Gastrocnemius medialis (tissue), 4 donors: Measurements from ENCODE around the gene FNTB. TPM values are rescaled to one million over a fixed set of nuclear protein-coding genes. Genes with fewer than 3 reads are reported as not detected.

Experiments
- ATAC-seq, 2 donors: fragments of 150-250 bp; one replicate each; pipeline ENCODE4 v1.9.1; 2016
- DNase-seq, 2 donors: peaks; one replicate each; pipeline ENCODE4 v3.0.0-alpha.2; 2019
- H3K27ac ChIP-seq, 4 donors: fragments of 200-600 bp; sonication (generic); 1 replicate in 1 of 4; 2 replicates in 3 of 4; pipeline ENCODE4 v1.5.1; 2016 to 2018; ENCODE audit warnings: mild to moderate bottlenecking in 2 of 4, moderate library complexity in 1 of 4
- H3K27me3 ChIP-seq, 3 donors: fragments of 200-600 bp; sonication (generic) in 2 of 3; 1 replicate in 1 of 3; 2 replicates in 2 of 3; pipeline versions ENCODE4 v1.5.1 to v1.6.0; 2016 to 2019; ENCODE audit warnings: mild to moderate bottlenecking in 1 of 3, moderate library complexity in 1 of 3
- H3K36me3 ChIP-seq, 2 donors: fragments of 200-600 bp; sonication (generic) in 1 of 2; one replicate each; pipeline ENCODE4 v1.5.1; 2017 to 2018
- H3K4me1 ChIP-seq, 2 donors: fragments of 200-600 bp; sonication (generic) in 1 of 2; one replicate each; pipeline ENCODE4 v1.5.1; 2016 to 2017; ENCODE audit warnings: mild to moderate bottlenecking in 2 of 2
- H3K4me3 ChIP-seq, 4 donors: fragments of 200-600 bp; sonication (generic) in 3 of 4; 1 replicate in 1 of 4; 2 replicates in 3 of 4; pipeline ENCODE4 v1.5.1; 2016 to 2019; ENCODE audit warnings: mild to moderate bottlenecking in 2 of 4
- H3K9me3 ChIP-seq, 3 donors: fragments of 200-600 bp; sonication (generic) in 2 of 3; 1 replicate in 1 of 3; 2 replicates in 2 of 3; pipeline ENCODE4 v1.5.1; 2016 to 2019
- POLR2A ChIP-seq, 2 donors: fragments of 450-650 bp; IDR thresholded peaks; one replicate each; pipeline ENCODE4 v1.6.1; 2017; ENCODE audit warnings: antibody characterized with exemption in 2 of 2, mild to moderate bottlenecking in 2 of 2, moderate library complexity in 2 of 2
- in situ Hi-C, 4 donors: fragments of 200-750 bp; cut with MboI; loops; one replicate each; pipeline versions ENCODE4 v1.15.0 to v1.8.0; 2017; ENCODE audit warnings: low sequenced_read_pairs in 4 of 4
- intact Hi-C: fragments of 100-400 bp; cut with DNase I; formaldehyde crosslinking; loops from one replicate; pipeline ENCODE4 v1.15.1; 2023; ENCODE audit warnings: low total_unique reads
- total RNA-seq, 4 donors: library from RNA; depleted of rRNA; stranded (reverse); fragments of >200 nt; gene quantifications; one replicate each; pipeline versions ENCODE4 v1.1.0 to v1.2.3, GENCODE V29; 2016
- TF ChIP-seq, protein P1 (sequence below), 5 experiments: fragments of 450-650 bp in 3 of 5; fragments of 200-600 bp in 2 of 5; sonication (generic) in 2 of 5; IDR thresholded peaks in 4 of 5; conservative IDR thresholded peaks in 1 of 5; 1 replicate in 4 of 5; 2 replicates in 1 of 5; pipeline ENCODE4 v1.5.1; 2016 to 2019; ENCODE audit warnings: antibody characterized with exemption in 5 of 5, mild to moderate bottlenecking in 3 of 5, moderate library complexity in 3 of 5

The FNTB gene
- total RNA-seq, 4 donors from 2014 or later: 6.1 to 40.6 (median 18.0) TPM

DNA sequence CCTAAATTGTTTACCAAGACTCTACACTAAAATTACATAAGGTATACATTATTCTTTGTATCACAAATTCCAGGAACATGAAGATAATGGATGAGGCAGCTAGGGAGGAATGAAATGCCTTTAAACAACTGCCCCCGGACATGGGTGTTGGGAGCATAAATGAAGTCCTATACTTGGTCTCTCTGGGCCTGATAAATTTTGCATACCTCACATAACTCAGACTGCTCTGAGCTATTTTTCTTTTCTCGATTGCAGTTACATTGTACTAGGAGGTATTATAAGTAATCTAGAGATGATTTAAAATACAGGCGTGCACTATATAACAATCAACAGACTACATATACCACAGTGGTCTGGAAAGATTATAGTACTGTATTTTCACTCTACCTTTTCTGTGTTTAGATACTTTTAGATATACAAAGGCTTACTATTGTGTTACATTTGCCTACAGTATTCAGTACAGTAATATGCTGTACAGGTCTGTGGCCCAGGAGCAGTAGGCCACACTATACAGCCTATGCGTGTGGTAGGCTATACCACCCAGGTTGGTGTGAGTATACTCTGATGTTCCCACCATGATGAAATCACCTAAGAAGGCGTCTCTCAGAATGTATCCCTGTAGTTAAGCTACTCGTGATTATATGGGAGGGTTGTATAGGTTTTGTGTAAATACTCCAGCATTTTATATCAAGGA is 14.3 kb downstream of the FNTB start:
- intact Hi-C loops: no loop called here
- Histone ChIP-seq H3K9me3 (no peaks in the 10 kb centered on the region), H3K27me3 (no peaks in the 10 kb centered on the region), H3K27ac (no peak overlapping the region), H3K36me3 (no peaks in the 10 kb centered on the region), H3K4me1 (peaks cover 6 to 15% of the 10 kb centered on the region in 2 donors), H3K4me3 (no peak overlapping the region)
- ATAC-seq: no peak
- no peak for DNase-seq
- in situ Hi-C loops: no loop called here
- TF ChIP-seq POLR2A (IDR thresholded peaks at IDR 0.05): no peak
- TF ChIP-seq, protein P1, sequence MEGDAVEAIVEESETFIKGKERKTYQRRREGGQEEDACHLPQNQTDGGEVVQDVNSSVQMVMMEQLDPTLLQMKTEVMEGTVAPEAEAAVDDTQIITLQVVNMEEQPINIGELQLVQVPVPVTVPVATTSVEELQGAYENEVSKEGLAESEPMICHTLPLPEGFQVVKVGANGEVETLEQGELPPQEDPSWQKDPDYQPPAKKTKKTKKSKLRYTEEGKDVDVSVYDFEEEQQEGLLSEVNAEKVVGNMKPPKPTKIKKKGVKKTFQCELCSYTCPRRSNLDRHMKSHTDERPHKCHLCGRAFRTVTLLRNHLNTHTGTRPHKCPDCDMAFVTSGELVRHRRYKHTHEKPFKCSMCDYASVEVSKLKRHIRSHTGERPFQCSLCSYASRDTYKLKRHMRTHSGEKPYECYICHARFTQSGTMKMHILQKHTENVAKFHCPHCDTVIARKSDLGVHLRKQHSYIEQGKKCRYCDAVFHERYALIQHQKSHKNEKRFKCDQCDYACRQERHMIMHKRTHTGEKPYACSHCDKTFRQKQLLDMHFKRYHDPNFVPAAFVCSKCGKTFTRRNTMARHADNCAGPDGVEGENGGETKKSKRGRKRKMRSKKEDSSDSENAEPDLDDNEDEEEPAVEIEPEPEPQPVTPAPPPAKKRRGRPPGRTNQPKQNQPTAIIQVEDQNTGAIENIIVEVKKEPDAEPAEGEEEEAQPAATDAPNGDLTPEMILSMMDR (IDR thresholded peaks at IDR 0.05 in 4 of 5, conservative IDR thresholded peaks at IDR 0.05 in 1 of 5): no peak

- Histone ChIP-seq H3K36me3 (no peaks in the 10 kb centered on the region), H3K4me3 (no peak overlapping the region), H3K4me1 (peaks cover 12 to 22% of the 10 kb centered on the region in 2 donors), H3K9me3 (no peaks in the 10 kb centered on the region), H3K27me3 (no peaks in the 10 kb centered on the region), H3K27ac (no peak overlapping the region)
- in situ Hi-C loops (no loop called here), intact Hi-C loops (no loop called here)
- DNase-seq (no peak), ATAC-seq (no peak)
- TF ChIP-seq, protein P1 (IDR thresholded peaks at IDR 0.05 in 4 of 5, conservative IDR thresholded peaks at IDR 0.05 in 1 of 5): no peak
- TF ChIP-seq POLR2A (IDR thresholded peaks at IDR 0.05): no peak
Measured at GRCh38 chr14:65001723-65002122, 15.0 kb downstream of the FNTB start.

GRCh38 chr14:65002586-65003210 is 16.0 kb downstream of the FNTB start:
- in situ Hi-C loops: no loop called here

GRCh38 chr14:65003394-65003793 is 16.7 kb downstream of the FNTB start:
- H3K27me3 ChIP-seq: no peaks in the 10 kb centered on the region
- ATAC-seq: no peak
- peaks cover 12 to 23% of the 10 kb centered on the region in 2 donors for H3K4me1 ChIP-seq
- H3K4me3 ChIP-seq: no peak overlapping the region
- no peaks in the 10 kb centered on the region for H3K9me3 ChIP-seq
- intact Hi-C loops: no loop called here
- no peak for DNase-seq
- in situ Hi-C loops: no loop called here
- TF ChIP-seq, protein P1 (IDR thresholded peaks at IDR 0.05 in 4 of 5, conservative IDR thresholded peaks at IDR 0.05 in 1 of 5): no peak
- no peak for TF ChIP-seq POLR2A (IDR thresholded peaks at IDR 0.05)
- H3K36me3 ChIP-seq: no peaks in the 10 kb centered on the region
- no peak overlapping the region for H3K27ac ChIP-seq

More at GRCh38 chr14:65002586-65003210, 16.0 kb downstream of the FNTB start:
- ATAC-seq (no peak), DNase-seq (no peak)
- no peaks in the 10 kb centered on the region for H3K9me3 ChIP-seq
- no peak overlapping the region for H3K27ac ChIP-seq
- intact Hi-C loops: no loop called here
- H3K4me1 ChIP-seq: peaks cover 14 to 25% of the 10 kb centered on the region in 2 donors
- TF ChIP-seq, protein P1 (IDR thresholded peaks at IDR 0.05 in 4 of 5, conservative IDR thresholded peaks at IDR 0.05 in 1 of 5): no peak
- no peak for TF ChIP-seq POLR2A (IDR thresholded peaks at IDR 0.05)
- H3K4me3 ChIP-seq: no peak overlapping the region
- no peaks in the 10 kb centered on the region for H3K36me3 ChIP-seq
- H3K27me3 ChIP-seq: no peaks in the 10 kb centered on the region
